Fibroblast of the aortic adventitia (primary cell): ENCODE results near the gene NEDD4L. TPM values are rescaled to one million over a fixed set of nuclear protein-coding genes. Genes with fewer than 3 reads are reported as not detected.

Experiments
- DNase-seq: peaks from one replicate; pipeline ENCODE4 v3.0.0-alpha.2; 2010; ENCODE audit warnings: low read depth
- H3K4me3 ChIP-seq: 2 replicates; pipeline ENCODE4 v1.5.1; 2011; ENCODE audit warnings: low read depth, mild to moderate bottlenecking, control low read depth, low read length, moderate library complexity
- CTCF ChIP-seq: IDR thresholded peaks from 2 replicates; pipeline ENCODE4 v1.5.1; 2011; ENCODE audit warnings: mild to moderate bottlenecking, low read length, control low read depth, inconsistent platforms; ENCODE audit not compliant: insufficient read depth
- total RNA-seq: library from RNA; depleted of rRNA; stranded (reverse); fragments of >200 nt; gene quantifications from 2 replicates; pipeline ENCODE4 v1.2.3, GENCODE V29; 2012; ENCODE audit warnings: low replicate concordance

The NEDD4L gene
- total RNA-seq, 1 donor: 22.2 TPM

- no peak for TF ChIP-seq CTCF
- H3K4me3 ChIP-seq: no peak overlapping the region
- DNase-seq: no peak
Measured at GRCh38 chr18:58403799-58404455, 359.9 kb downstream of the NEDD4L start.

GRCh38 chr18:58405107-58405898 lies 361.3 kb downstream of the NEDD4L start:
- TF ChIP-seq CTCF: no peak
- DNase-seq: no peak
- no peak overlapping the region for H3K4me3 ChIP-seq

- TF ChIP-seq CTCF: no peak
- H3K4me3 ChIP-seq: no peak overlapping the region
- DNase-seq: no peak
Measured at GRCh38 chr18:58407263-58407648, 363.2 kb downstream of the NEDD4L start.

- no peak overlapping the region for H3K4me3 ChIP-seq
- TF ChIP-seq CTCF: no peak
- DNase-seq: no peak
Measured at GRCh38 chr18:58407649-58408407, 363.8 kb downstream of the NEDD4L start.

- no peak for DNase-seq
- H3K4me3 ChIP-seq: no peak overlapping the region
- TF ChIP-seq CTCF: no peak
Measured at GRCh38 chr18:58408665-58409064, 364.6 kb downstream of the NEDD4L start.

- DNase-seq: no peak
- H3K4me3 ChIP-seq: no peak overlapping the region
- no peak for TF ChIP-seq CTCF
Measured at GRCh38 chr18:58409802-58410445, 365.9 kb downstream of the NEDD4L start.
